Astrocyte (in vitro differentiated cells and primary cell): ENCODE data around the gene CBX8. TPM values are rescaled to one million over a fixed set of nuclear protein-coding genes. Genes with fewer than 3 reads are reported as not detected.
"Not testable (repeated sequence)": the region's sequence is repeated elsewhere in the genome, so short reads cannot be mapped to it uniquely, and the experiment has no call there.

Experiments used
- DNase-seq: peaks from one replicate; pipeline ENCODE4 v3.0.0-alpha.2; 2010; ENCODE audit warnings: low read depth
- FAIRE-seq: peaks from 2 replicates; lab custom pipeline; 2011; peaks lifted over from hg19 to GRCh38; lab: Jason Lieb, UNC
- H2AFZ ChIP-seq: 2 replicates; pipeline ENCODE4 v1.6.0; 2012; ENCODE audit warnings: low read depth, low read length, inconsistent platforms
- H3K27ac ChIP-seq: 2 replicates; pipeline ENCODE4 v1.5.1; 2011; ENCODE audit warnings: low read depth, low read length, inconsistent platforms
- H3K27me3 ChIP-seq: 2 replicates; pipeline ENCODE4 v1.6.0; 2011; ENCODE audit warnings: low read length, inconsistent platforms; ENCODE audit not compliant: insufficient read depth
- H3K36me3 ChIP-seq: 2 replicates; pipeline ENCODE4 v1.5.1; 2011; ENCODE audit warnings: low read length, inconsistent platforms; ENCODE audit not compliant: insufficient read depth
- H3K4me1 ChIP-seq: 2 replicates; pipeline ENCODE4 v1.5.1; 2011; ENCODE audit warnings: low read length, inconsistent platforms; ENCODE audit not compliant: insufficient read depth
- H3K4me2 ChIP-seq: 2 replicates; pipeline ENCODE4 v1.6.0; 2012; ENCODE audit warnings: low read length, inconsistent platforms
- H3K4me3 ChIP-seq: 2 replicates; pipeline ENCODE4 v1.5.1; 2011; ENCODE audit warnings: low read depth, mild to moderate bottlenecking, low read length, inconsistent platforms; ENCODE audit not compliant: insufficient read depth
- H3K79me2 ChIP-seq: 2 replicates; pipeline ENCODE4 v1.6.0; 2012; ENCODE audit warnings: mild to moderate bottlenecking, low read length, inconsistent platforms; ENCODE audit not compliant: insufficient read depth
- H3K9ac ChIP-seq: 2 replicates; pipeline ENCODE4 v1.6.0; 2012; ENCODE audit warnings: mild to moderate bottlenecking, low read length, inconsistent platforms
- H3K9me3 ChIP-seq: 2 replicates; pipeline ENCODE4 v1.5.1; 2012; ENCODE audit warnings: low read depth, mild to moderate bottlenecking, low read length, inconsistent platforms; ENCODE audit not compliant: insufficient read depth
- H4K20me1 ChIP-seq: 2 replicates; pipeline ENCODE4 v1.6.0; 2012; ENCODE audit warnings: low read length, inconsistent platforms; ENCODE audit not compliant: insufficient read depth
- H3K27ac Mint-ChIP-seq: one replicate; pipeline ENCODE4 v1.8.0; 2021; ENCODE audit warnings: mild to moderate bottlenecking, mixed read lengths; ENCODE audit not compliant: unreplicated experiment
- H3K27me3 Mint-ChIP-seq: one replicate; pipeline ENCODE4 v1.8.0; 2021; ENCODE audit warnings: low read depth, mixed read lengths; ENCODE audit not compliant: unreplicated experiment
- H3K36me3 Mint-ChIP-seq: one replicate; pipeline ENCODE4 v1.8.0; 2021; ENCODE audit warnings: low read depth, mixed read lengths; ENCODE audit not compliant: unreplicated experiment
- H3K4me1 Mint-ChIP-seq: one replicate; pipeline ENCODE4 v1.8.0; 2021; ENCODE audit warnings: low read depth, mixed read lengths; ENCODE audit not compliant: unreplicated experiment
- H3K4me3 Mint-ChIP-seq: one replicate; pipeline ENCODE4 v1.8.0; 2021; ENCODE audit warnings: mild to moderate bottlenecking, moderate library complexity, mixed read lengths; ENCODE audit not compliant: unreplicated experiment
- H3K9me3 Mint-ChIP-seq: one replicate; pipeline ENCODE4 v1.8.0; 2021; ENCODE audit warnings: mild to moderate bottlenecking, mixed read lengths; ENCODE audit not compliant: unreplicated experiment
- CTCF ChIP-seq: IDR thresholded peaks from 2 replicates; pipeline ENCODE4 v1.5.1; 2011; ENCODE audit warnings: low read depth, mild to moderate bottlenecking, inconsistent platforms, low read length, moderate library complexity; ENCODE audit not compliant: insufficient read depth
- EZH2 ChIP-seq: IDR thresholded peaks from 2 replicates; pipeline ENCODE4 v1.6.1; 2012; ENCODE audit warnings: mild to moderate bottlenecking, low read length, inconsistent platforms; ENCODE audit not compliant: insufficient read depth
- total RNA-seq: library from RNA; stranded (reverse); gene quantifications from 2 replicates; pipeline ENCODE4 v1.2.1, GENCODE V29; 2021

CBX8 gene
- total RNA-seq, 1 donor from 2014 or later: 3.4 TPM

GRCh38 chr17:79757140-79757745 is 39.6 kb downstream of the CBX8 start:
- no peaks in the 10 kb centered on the region for H3K9me3 Mint-ChIP-seq
- Histone ChIP-seq H3K9me3 (no peaks in the 10 kb centered on the region), H3K4me3 (no peak overlapping the region), H3K4me2 (no peak overlapping the region), H4K20me1 (no peaks in the 10 kb centered on the region), H3K4me1 (no peaks in the 10 kb centered on the region), H3K79me2 (no peaks in the 10 kb centered on the region), H3K36me3 (no peaks in the 10 kb centered on the region), H3K9ac (no peak overlapping the region), H3K27me3 (peaks cover 10% of the 10 kb centered on the region), H2AFZ (no peak overlapping the region), H3K27ac (no peak overlapping the region)
- H3K36me3 Mint-ChIP-seq: no peaks in the 10 kb centered on the region
- H3K27ac Mint-ChIP-seq: no peak overlapping the region
- FAIRE-seq (no peak), DNase-seq (no peak)
- H3K4me1 Mint-ChIP-seq: no peaks in the 10 kb centered on the region
- no peak overlapping the region for H3K4me3 Mint-ChIP-seq
- H3K27me3 Mint-ChIP-seq: peaks cover 36% of the 10 kb centered on the region
- TF ChIP-seq CTCF (no peak), EZH2 (no peak)

GRCh38 chr17:79755591-79755990 is 41.3 kb downstream of the CBX8 start:
- H3K4me3 ChIP-seq: no peak overlapping the region
- H3K4me3 Mint-ChIP-seq: no peak overlapping the region
- H3K4me1 ChIP-seq: no peaks in the 10 kb centered on the region
- H3K27me3 ChIP-seq: peaks cover 13% of the 10 kb centered on the region
- peaks cover 43% of the 10 kb centered on the region for H3K27me3 Mint-ChIP-seq
- H3K9me3 ChIP-seq: no peaks in the 10 kb centered on the region
- H3K9ac ChIP-seq: no peak overlapping the region
- no peaks in the 10 kb centered on the region for H4K20me1 ChIP-seq
- H3K27ac Mint-ChIP-seq: no peak overlapping the region
- no peaks in the 10 kb centered on the region for H3K4me1 Mint-ChIP-seq
- FAIRE-seq: no peak
- H3K79me2 ChIP-seq: no peaks in the 10 kb centered on the region
- no peaks in the 10 kb centered on the region for H3K36me3 Mint-ChIP-seq
- TF ChIP-seq CTCF (no peak), EZH2 (no peak)
- no peak overlapping the region for H2AFZ ChIP-seq
- H3K36me3 ChIP-seq: no peaks in the 10 kb centered on the region
- H3K4me2 ChIP-seq: no peak overlapping the region
- no peak overlapping the region for H3K27ac ChIP-seq
- no peaks in the 10 kb centered on the region for H3K9me3 Mint-ChIP-seq
- no peak for DNase-seq

- H3K27ac ChIP-seq, H3K4me2 ChIP-seq, H3K4me1 Mint-ChIP-seq, H3K79me2 ChIP-seq, FAIRE-seq, H3K4me3 ChIP-seq, H2AFZ ChIP-seq, H3K36me3 Mint-ChIP-seq, H4K20me1 ChIP-seq, H3K9me3 Mint-ChIP-seq, H3K4me3 Mint-ChIP-seq, DNase-seq, H3K27ac Mint-ChIP-seq, H3K9ac ChIP-seq, H3K4me1 ChIP-seq, H3K9me3 ChIP-seq, H3K36me3 ChIP-seq: not testable (repeated sequence)
- H3K27me3 Mint-ChIP-seq: peaks cover 43% of the 10 kb centered on the region
- peaks cover 15% of the 10 kb centered on the region for H3K27me3 ChIP-seq
Measured at GRCh38 chr17:79754903-79755302, 42.0 kb downstream of the CBX8 start.
